Measurements from ENCODE around the gene DCUN1D4.

The DCUN1D4 gene

DNA sequence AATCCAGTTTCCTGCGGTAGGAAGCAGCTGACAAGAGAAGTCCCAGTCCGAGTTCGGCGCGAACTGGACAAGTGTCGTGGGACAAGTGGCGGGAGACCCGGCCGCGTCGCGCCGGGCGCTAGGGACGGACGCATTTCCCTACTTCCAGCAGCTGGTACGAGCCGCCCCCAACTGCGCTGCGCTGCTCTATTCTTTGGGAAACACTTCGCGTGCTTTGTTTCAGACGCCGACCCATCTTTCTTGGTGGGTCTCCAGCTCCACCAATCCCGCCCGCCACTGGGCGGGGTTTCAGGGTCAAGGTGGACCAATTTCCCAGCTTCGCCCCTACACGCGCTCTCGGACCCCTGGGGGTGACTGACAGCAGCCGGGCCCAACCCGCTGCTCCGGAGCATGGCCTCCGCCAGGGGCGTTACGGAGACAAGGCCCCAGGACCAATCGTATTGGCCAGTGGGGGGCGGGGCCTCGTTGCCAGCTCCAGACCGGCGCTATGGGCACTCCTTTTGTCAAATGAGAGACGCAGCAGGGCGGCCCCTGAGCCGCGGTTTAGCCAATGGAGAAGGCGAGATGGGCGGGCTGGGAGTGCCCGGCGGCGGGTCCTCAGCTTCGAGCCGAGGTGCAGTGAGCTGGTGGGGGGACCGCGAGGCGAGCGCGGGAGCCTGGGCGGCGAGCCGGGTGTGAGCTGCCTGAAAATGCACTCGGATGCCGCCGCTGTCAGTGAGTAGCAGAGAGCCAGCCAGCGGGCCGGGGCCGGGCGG lies at the start of gene DCUN1D4:
Gene DCUN1D4, plus strand, starts transcription at position 600 of the 755 bp plus-strand sequence. Its CDS starts 90 bp downstream, at position 690.
- DNase-seq, result peak; percentile 99

DNA sequence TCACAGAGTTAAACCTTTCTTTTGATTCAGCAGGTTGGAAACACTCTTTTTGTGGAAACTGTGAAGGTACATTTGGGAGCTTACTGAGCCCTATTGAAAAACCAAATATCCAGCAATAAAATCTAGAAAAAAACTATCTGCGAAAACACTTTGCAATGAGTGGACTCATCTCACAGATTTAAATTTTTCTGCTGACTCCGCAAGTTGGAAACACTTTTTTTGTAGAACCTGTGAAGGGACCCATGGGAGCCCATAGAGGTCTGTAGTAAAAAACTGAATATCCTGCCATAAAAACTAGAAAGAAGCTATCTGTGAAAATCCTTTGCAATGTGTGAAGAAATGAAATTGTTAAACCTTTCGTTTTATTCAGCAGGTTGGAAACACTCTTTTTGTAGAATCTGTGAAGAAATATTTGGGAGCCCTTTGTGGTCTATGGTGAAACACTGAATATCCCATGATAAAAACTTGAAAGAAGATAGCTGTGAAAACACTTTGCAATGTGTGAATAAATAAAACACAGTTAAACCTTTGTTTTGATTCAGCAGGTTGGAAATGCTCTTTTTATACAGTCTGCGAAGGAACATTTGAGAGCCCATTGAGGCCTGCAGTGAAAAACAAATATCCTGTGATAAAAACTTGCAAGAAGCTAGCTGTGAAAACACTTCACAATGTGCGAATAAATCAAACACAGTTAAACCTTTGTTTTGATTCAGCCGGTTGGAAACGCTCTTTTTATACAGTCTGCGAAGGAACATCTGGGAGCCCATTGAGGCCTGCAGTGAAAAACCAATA lies 22.3 kb upstream of the DCUN1D4 start:
- no peak for DNase-seq

DNA sequence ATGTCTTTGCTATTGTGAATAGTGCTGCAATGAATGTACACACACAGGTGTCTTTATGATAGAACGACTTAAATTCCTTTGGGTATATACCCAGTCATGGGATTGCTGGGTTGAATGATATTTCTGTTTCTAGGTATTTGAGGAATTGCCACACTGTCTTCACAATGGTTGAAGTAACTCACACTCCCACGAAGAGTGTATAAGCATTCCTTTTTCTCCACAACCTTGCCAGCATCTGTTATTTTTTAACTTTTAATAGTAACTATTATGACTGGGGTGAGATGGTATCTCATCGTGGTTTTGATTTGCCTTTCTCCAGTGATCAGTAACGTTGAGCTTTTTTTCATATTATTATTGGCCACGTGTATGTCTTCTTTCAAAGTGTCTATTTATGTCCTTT lies 17.6 kb upstream of the DCUN1D4 start:
- no peak for DNase-seq

DNA sequence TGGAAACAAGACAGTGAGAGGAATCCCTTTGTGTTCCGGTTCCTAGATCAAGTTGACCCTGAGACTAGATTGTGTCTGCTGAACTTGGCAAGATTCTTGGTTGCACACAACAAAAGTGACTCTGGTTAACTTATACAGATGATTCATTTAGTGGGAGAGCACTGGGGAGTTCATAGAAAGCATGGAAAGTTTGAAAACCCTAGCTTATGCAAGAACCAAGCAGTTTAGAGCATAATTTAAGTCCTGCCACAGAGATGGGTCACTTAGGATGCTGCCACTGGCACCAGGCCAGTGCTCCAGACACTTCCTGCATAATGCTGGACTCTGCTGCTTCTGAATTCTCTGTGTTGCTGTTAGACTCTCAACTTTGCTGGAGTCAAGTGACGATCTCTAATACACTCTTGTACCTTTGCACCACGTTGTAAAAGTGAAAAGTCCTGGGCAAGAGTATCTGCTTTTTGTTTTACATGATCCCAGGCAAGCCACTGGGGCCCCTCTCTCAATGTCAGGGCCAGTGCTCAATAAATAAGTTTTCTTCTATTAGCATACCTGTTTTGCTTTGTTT lies 12.7 kb upstream of the DCUN1D4 start:
- no peak for DNase-seq

DNA sequence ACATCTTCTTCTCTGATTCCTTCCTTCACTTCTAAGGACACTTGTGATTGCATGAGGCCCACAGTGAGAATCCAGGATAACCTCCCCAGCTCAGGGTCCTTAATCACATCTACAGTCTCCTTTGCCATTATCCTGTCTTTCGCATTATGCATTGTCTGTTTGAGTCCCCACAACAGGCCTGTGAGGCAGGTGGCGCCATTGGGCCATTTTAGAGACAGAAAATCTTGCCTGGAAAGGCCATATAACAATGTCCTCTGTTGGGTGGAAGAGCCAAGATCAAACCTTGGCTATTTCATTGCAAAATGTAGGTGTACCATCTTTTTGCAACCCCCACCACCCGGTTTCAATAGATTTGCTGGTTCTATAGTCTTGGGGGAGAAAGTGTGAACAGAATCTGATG lies 11.8 kb upstream of the DCUN1D4 start:
- peak; percentile 77 for DNase-seq

DNA sequence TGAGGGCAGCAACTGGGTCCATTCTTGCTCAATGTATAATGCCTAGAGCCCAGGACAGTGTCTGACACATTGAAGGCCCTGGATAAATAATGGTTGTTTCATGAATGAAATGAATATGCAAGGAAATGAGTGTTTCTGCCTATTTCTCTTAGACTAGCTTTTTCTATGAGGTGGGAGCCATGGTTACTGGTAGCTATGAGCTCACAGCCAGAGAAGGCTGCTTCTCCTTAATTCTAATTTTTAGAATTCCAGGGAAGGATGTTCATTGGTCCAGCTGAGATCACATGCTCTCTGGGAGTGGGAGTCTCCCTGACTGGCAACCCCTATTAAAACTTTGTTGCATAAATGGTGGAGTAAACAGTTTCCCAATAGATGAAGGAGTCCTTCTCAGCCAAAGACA lies 9.7 kb upstream of the DCUN1D4 start:
- DNase-seq, result no peak

DNA sequence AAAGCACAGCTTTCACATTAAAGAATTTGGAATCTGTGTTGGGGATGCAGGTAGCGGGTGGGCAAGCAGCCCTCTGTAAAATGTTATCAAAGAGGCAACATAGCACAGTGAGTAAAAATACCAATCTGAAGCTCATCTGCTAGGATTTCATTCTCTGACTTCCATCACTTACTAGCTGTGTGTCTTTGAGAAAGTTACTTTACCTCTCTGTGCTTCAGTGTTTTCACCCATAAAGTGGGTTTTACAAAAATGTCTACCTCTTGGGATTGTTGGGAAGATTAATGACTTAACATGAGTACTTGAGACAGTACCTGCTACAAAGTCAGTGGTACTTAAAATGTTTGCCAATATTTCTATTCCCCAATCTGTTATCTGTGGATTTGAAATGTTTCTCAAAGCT lies 7.9 kb upstream of the DCUN1D4 start:
- DNase-seq, result no peak

DNA sequence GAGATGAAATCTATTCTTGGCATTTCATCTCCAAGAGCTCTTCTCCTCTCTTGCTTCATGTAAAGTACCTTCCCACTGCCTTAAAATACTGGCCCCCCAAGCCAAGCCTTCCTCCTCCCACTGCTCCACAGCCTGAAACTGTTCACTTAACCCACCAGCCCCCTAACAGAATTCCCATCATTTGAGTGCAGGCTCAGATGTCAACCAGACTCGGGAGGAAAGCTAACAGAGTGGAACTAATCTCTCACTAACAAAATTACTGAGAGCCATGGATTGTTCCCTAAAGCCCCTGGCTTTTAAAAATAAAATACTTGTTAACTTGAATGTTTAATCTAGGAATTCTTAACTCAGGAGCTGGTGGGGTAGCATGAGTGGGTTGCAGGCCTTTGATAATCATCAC lies 7.1 kb upstream of the DCUN1D4 start:
- no peak for DNase-seq

DNA sequence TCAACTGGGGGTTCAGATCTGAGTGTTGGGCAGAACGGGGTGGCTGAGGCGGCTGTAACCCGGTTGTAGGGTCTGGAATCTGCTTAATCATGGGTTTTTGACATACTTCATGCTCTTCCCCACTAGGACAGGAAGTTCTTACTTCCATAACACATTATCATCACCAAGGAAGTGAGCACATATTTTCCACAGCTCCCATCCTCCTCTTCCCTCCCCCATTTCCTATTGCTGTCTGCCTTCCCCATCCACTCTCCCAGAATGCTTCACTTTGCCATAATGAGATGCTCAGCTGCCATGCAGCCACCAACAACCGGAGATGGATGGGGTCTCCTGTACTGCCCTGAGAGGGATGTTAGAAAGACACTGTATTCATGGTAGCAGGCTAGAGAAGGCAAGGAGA lies 6.4 kb upstream of the DCUN1D4 start:
- DNase-seq, result no peak

DNA sequence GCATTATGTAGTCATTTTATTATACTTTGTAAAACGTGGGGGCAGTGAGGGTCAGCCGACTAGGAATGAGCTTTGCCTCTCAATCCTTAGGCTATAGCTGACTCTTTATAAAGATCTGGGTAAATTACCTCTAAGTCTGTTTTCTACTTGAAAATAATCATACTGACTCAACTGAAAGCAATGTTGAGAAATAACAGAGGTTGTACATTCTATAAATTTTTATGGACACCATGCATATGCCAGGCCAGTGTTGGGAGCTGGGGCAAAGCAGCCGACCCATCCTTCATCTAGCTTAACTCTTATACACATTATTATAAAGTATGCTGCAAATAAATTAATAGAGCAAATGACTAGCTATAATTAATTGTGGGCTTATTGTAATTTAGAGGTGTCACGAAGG lies 2.2 kb upstream of the DCUN1D4 start:
- no peak for DNase-seq

DNA sequence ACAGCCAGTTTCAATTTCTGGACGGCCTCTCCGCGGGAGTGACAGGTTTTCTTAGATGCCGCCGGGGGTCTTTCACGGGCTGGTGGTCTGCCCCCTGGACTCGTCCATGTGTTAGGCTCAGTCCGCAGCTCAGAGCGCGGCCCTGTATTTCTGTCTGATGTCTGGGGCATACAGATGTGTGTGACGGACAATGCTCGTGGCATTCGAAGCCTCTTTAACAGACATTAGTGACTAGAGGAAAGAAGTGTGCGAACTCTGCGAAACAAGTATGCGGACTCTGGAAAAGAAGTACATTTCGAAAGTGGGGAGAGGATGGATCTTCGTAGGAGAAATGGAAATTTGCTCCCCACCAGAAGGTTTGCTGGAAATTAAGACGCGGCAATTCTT lies 793 bp upstream of the DCUN1D4 start:
- DNase-seq, result peak; percentile 17

DNA sequence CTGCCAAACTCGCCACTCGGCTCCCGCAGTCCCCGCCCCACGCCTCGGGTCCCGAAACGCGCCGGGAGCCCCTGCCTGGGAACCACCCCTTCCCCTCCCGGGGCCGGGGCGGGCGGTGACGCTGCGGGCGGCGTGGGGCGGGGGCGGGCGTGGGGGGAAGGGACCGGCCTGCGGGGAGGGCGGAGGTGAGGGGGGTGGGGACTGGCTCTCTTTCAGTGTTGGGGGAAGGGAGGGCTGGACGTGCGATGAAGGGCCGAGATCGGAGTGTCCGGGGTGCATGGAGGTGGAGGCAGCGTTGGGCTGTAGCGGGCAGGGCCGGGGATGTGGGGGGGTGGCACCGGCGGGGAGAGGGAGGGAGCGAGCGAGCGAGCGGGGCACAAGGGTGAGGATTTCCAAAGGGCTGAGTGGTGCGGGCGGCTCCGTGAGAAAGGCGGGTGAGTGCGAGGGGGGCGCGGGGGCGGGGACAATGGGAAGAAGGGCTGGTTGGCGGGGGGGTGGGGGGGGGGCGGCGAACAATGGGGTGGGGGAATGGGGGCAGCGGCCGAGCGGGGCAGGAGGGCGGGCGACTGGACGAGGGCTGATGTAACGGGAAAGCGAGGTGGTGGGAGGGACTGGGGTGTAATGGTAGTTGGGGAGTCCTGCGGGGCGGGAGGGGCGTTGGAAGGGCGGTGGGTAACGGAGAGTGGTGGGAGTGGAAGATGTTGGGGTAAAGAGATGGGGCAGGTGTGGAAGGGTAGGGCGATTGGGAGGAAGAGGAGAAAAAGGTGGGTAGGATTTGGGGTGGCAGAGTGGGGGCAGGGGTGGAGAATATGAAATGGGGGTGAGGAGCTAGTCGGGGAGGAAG lies 578 bp downstream of the DCUN1D4 start:
- DNase-seq, result peak; percentile 75

DNA sequence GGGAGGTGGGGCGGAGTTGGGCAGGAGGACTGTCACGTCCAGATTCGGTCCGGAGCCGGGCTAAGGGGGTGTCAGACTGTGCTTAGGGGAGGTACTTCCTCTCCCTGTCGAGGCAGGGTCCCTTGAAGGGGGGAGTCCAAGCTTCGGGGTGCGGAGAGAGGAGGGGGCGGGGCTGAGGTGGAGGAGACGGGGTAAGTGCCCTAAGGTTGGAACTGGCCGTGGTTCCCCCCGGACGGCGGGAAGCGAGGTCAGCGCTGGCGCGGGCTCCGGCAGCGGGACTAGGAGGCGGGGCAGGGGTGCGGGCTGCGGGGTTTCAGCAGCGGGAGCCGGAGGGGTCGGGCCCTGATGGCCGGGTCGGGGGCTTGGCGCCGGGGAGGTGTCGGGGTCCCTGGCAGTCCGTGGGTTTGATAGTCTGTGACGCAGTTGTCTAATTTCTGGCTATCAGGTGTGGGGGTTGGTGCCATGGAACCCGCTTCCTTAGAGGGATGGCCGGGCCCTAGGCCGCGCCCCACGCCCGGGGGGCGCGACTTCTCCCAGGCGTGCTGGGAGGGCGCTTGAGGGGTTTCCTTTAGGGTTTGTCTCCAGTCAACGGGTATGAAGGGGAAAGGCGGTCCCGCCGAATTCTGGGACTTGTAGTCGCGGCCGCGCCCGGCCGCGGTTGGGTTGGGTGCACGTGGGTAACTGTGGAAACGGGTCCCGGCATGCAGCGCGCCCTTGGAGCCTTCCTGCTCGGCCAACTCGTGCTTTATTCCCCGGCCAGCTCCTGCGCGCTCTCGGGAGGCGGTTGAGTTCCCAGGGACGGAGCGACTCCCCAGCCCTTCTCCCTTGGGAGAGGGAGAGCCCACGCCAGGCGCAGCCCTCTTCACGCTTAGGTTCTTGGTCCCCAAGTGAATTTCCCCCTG lies 1.5 kb downstream of the DCUN1D4 start:
- DNase-seq, result peak; percentile 86

DNA sequence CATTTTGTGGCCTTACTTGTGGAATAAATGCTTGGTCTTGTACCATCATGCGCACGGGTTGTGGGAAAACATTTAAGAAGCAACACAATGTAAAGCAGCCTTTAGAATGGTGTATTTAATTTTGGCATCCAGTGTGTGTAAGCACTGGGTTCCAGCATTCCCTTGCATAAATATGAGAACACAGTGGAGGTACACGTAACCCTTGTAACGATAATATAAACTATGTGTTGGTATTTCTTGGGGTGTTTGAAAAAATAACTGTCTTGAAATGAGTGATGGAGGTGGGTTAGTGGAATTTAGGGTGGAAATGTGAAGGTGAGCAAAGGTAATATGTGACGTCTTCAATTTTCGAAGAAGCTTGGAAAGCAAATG lies 2.1 kb downstream of the DCUN1D4 start:
- no peak for DNase-seq

DNA sequence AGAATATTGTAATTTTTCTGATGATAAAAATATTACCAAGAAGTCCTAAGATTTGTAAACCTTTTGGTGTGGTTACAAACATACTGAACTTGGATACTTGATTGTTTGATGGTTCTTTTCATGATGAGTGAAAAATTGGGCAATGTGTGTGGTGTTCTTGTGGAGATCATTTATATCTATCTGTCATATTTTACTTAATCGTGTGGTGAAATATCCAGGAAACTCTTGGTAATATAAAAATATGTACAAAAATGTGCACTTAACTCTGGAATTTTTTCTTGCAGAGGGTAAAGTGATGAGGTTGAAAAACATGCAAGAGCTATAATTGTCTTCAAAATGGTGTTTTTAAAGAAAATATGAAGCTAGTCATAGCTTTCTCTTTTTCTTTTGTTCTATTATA lies 2.8 kb downstream of the DCUN1D4 start:
- DNase-seq, result no peak

DNA sequence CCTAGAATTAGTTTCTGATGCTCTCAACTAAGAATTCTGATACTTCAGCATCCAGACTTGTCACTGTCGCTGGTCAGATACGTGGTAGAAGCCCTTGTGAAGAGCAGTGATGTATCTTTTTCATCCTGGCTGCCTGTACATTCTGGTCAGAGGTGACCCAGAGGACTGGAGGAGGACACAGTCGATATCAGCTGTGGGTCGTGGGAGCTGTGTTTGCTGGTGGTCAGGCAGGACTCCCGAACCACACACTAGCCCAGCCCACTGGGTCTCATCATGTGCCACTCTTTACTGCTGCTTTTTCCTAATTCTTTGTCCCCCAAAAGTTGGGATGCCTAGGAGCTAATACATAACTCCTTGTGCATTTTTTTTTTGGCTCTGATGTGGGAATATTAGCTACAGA lies 6.5 kb downstream of the DCUN1D4 start:
- DNase-seq, result no peak

DNA sequence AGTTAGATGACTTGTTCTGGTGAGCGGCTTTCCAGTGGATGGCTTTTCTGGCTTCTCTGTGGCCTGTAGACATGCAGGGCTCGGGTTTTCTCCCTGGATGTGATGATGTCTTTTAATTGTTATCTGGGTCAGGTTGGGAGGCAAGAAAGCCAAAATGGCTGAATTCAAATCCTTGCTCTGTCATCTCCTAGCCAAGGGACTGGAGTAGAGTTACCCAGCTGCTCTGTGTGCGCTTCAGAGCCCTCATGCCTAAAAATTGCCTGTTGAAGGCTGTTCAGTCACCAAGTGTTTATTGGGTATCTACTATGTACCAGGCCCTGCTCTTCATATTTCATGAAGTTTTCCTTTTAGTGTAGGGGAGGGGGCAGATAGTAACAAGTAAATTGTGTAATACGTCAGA lies 7.3 kb downstream of the DCUN1D4 start:
- DNase-seq, result no peak

DNA sequence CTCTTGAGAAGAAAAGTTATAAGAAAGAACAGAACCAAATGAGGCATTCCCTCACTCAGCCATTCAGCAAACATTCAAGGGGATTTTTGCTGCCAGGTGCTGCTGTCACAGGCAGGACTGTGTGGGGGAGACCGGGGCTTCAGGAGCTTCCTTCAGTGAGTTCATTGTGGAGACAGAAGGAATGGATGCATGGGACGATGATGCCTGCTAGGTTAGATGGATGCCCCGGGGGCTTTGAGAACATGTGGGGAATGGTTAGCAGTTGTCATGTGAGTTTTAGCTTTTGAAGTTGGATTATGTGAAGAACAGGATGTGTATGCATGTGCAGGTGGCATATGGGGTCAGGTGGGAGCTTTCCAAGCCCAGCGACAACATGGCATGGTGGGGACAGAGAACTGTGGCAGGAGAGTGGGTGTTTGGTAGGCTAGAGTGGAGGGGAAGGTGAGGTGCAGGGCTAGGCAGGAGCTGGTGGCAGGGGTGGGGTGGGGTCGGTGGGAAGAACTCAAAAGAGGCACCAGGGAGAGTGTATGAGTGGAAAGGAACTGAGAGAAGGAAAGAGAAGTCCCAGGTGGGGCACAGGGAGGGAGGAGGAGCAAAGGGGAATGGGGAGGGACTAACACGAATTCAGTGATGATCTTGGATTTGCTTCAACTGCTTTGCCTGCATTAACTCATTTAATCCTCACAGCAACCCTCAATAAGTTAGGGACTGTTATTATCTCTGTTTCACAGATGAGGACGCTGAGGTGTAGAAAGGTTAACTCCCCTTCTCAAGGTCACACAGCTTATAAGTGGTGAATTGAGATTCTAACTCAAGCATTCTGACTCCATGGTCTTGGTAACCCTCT lies 8.4 kb downstream of the DCUN1D4 start:
- no peak for DNase-seq

DNA sequence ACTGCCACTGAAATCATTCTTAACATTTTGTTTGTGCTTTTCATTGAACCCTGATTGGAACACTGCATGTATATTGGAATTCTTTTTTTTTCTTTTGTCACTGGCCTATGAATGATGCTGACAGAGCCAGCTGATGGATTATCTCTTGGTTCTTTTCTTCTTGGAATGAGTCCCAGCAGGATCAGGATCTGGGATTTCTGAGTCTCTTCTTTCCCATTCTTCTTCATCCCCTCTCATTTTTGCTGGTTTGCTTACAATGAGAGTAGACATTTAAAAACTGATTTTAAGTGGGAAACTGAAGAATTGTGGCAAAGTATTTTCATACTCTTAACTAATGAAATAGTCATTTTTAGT lies 9.0 kb downstream of the DCUN1D4 start:
- DNase-seq, result no peak

DNA sequence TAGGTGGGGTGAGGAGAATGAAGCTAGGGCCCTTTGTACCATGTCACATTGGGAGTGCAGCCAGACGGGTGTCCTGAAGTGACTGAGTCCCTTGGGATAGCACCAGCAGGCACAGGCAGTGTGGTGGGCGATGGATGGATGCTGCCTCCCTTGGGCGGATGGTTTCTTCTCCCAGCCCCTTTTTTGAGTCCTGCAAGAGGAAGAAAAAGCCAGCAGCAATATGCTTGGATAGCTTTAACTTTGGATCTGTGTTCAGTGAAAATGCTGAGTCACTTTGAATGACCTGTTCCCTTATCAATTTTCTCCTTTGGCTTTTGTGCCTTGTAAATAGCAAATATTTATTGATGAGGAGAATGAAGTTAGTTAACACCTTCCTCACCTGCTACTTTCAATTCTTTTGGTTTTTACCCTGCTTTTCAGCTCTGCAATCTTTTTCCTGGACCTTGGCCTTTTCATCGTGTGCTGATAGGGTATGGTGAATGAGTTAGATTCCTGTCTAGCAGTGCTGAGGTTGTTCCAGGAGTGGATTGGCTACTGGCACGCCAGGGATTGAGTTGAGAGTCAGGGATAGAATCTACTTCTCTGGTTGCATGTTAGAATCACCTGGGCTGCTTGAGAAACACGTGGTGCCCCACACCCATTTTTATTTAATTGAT lies 10.2 kb downstream of the DCUN1D4 start:
- DNase-seq, result no peak

DNA sequence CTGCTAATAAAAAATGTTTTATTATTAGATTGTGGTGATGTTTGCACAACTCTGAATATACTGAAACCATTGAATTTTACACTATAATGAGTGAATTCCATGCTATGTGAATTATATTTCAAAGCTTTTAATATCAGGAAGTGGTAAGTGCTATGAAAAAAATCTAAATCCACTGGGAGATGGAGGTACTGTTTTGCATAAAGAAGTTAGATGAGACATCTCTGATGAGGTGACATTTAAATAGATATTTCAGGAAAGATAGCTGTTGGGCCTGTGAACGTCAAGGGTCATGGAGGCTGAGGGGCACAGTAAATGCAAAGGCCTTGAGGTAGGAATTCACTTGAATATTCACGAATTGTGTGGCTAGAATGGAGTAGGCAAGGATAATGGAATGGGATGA lies 12.3 kb downstream of the DCUN1D4 start:
- no peak for DNase-seq
